Osteoblast (primary cell): Measurements from ENCODE around the gene ZNF221. TPM values are rescaled to one million over a fixed set of nuclear protein-coding genes. Genes with fewer than 3 reads are reported as not detected.
A peak's percentile ranks its signal among the peaks of the same experiment; 100 is the strongest.

ENCODE experiments used
- DNase-seq: peaks from one replicate; pipeline ENCODE4 v3.0.0; 2011; ENCODE audit warnings: low spot score, mixed read lengths; ENCODE audit not compliant: insufficient read length; ENCODE audit errors: missing footprints
- H2AFZ ChIP-seq: 2 replicates; pipeline ENCODE4 v1.6.0; 2011; ENCODE audit warnings: mild to moderate bottlenecking, low read length
- H3K27ac ChIP-seq: 2 replicates; pipeline ENCODE4 v1.5.1; 2011; ENCODE audit warnings: mild to moderate bottlenecking, low read depth, low read length, moderate library complexity
- H3K27me3 ChIP-seq: 2 replicates; pipeline ENCODE4 v1.6.0; 2012; ENCODE audit warnings: mild to moderate bottlenecking, control low read depth, inconsistent platforms, low read length, moderate library complexity; ENCODE audit not compliant: insufficient read depth
- H3K36me3 ChIP-seq: 2 replicates; pipeline ENCODE4 v1.5.1; 2011; ENCODE audit warnings: mild to moderate bottlenecking, low read length, control low read depth, moderate library complexity; ENCODE audit not compliant: insufficient read depth
- H3K4me1 ChIP-seq: 2 replicates; pipeline ENCODE4 v1.5.1; 2011; ENCODE audit warnings: mild to moderate bottlenecking, low read length, control low read depth, moderate library complexity; ENCODE audit not compliant: insufficient read depth
- H3K4me2 ChIP-seq: 2 replicates; pipeline ENCODE4 v1.6.0; 2011; ENCODE audit warnings: mild to moderate bottlenecking, low read length; ENCODE audit not compliant: insufficient read depth
- H3K4me3 ChIP-seq: fragments of 200-600 bp; sonication (generic); 3 replicates; pipeline ENCODE4 v1.5.1; 2012; ENCODE audit warnings: mild to moderate bottlenecking, low read length, inconsistent platforms; ENCODE audit not compliant: insufficient read depth
- H3K79me2 ChIP-seq: 2 replicates; pipeline ENCODE4 v1.6.0; 2012; ENCODE audit warnings: mild to moderate bottlenecking, low read length, control low read depth, inconsistent platforms; ENCODE audit not compliant: insufficient read depth
- H3K9me3 ChIP-seq: 2 replicates; pipeline ENCODE4 v1.5.1; 2011; ENCODE audit warnings: low read depth, low read length, control low read depth
- H4K20me1 ChIP-seq: 2 replicates; pipeline ENCODE4 v1.6.0; 2012; ENCODE audit warnings: mild to moderate bottlenecking, low read length, control low read depth; ENCODE audit not compliant: insufficient read depth
- CTCF ChIP-seq: IDR thresholded peaks from 2 replicates; pipeline ENCODE4 v1.5.1; 2011; ENCODE audit warnings: mild to moderate bottlenecking, low read depth, low read length, moderate library complexity; ENCODE audit errors: extremely low read depth
- small RNA-seq: library from RNA; depleted of rRNA; stranded (forward); fragments of <200 nt; gene quantifications from one replicate; pipeline ENCODE3, GENCODE V24; 2012
- total RNA-seq: library from RNA; depleted of rRNA; stranded (reverse); fragments of >200 nt; gene quantifications from 2 replicates; pipeline ENCODE4 v1.2.3, GENCODE V29; 2012

The ZNF221 gene
- total RNA-seq, 1 donor: 9.0 TPM

- DNase-seq: peak; percentile 8
- TF ChIP-seq CTCF: peak; percentile 14
- Histone ChIP-seq H3K36me3 (peaks cover 10% of the 10 kb centered on the region), H2AFZ (peak overlapping the region; percentile 100), H3K4me2 (peak overlapping the region; percentile 99), H3K79me2 (peaks cover 18% of the 10 kb centered on the region), H3K4me3 (peak overlapping the region; percentile 90), H3K9me3 (no peaks in the 10 kb centered on the region), H4K20me1 (no peaks in the 10 kb centered on the region), H3K4me1 (peaks cover 12% of the 10 kb centered on the region), H3K27ac (peak overlapping the region; percentile 84), H3K27me3 (no peaks in the 10 kb centered on the region)
Observed at GRCh38 chr19:44003461-44004009, 52.5 kb downstream of the ZNF221 start.

- Histone ChIP-seq H3K27ac (no peak overlapping the region), H3K4me3 (no peak overlapping the region), H2AFZ (no peak overlapping the region), H3K9me3 (peaks cover 11% of the 10 kb centered on the region), H4K20me1 (no peaks in the 10 kb centered on the region), H3K4me1 (peaks cover 12% of the 10 kb centered on the region), H3K36me3 (peaks cover 34% of the 10 kb centered on the region), H3K4me2 (no peak overlapping the region), H3K27me3 (no peaks in the 10 kb centered on the region), H3K79me2 (peaks cover 18% of the 10 kb centered on the region)
- no peak for TF ChIP-seq CTCF
- no peak for DNase-seq
Observed at GRCh38 chr19:44005973-44006372, 54.9 kb downstream of the ZNF221 start.

- Histone ChIP-seq H3K79me2 (peaks cover 18% of the 10 kb centered on the region), H3K4me3 (no peak overlapping the region), H3K36me3 (peaks cover 45% of the 10 kb centered on the region), H3K27me3 (no peaks in the 10 kb centered on the region), H3K27ac (no peak overlapping the region), H2AFZ (no peak overlapping the region), H3K4me2 (no peak overlapping the region), H3K9me3 (peaks cover 15% of the 10 kb centered on the region), H3K4me1 (peaks cover 7% of the 10 kb centered on the region), H4K20me1 (no peaks in the 10 kb centered on the region)
- no peak for DNase-seq
- TF ChIP-seq CTCF: no peak
Observed at GRCh38 chr19:44007473-44007872, 56.4 kb downstream of the ZNF221 start.

- no peak overlapping the region for H2AFZ ChIP-seq
- no peak overlapping the region for H3K4me3 ChIP-seq
- H3K36me3 ChIP-seq: peaks cover 45% of the 10 kb centered on the region
- H3K9me3 ChIP-seq: peaks cover 15% of the 10 kb centered on the region
- DNase-seq: no peak
- peaks cover 6% of the 10 kb centered on the region for H3K79me2 ChIP-seq
- no peak overlapping the region for H3K4me2 ChIP-seq
- no peaks in the 10 kb centered on the region for H4K20me1 ChIP-seq
- H3K4me1 ChIP-seq: no peaks in the 10 kb centered on the region
- no peak overlapping the region for H3K27ac ChIP-seq
- TF ChIP-seq CTCF: no peak
- no peaks in the 10 kb centered on the region for H3K27me3 ChIP-seq
Observed at GRCh38 chr19:44010468-44010867, 59.4 kb downstream of the ZNF221 start.

Small RNAs within 50 kb of the gene (small RNA-seq; reads per million reads assigned to genes)
- gene AC006213.5: not detected

Other genes starting within 250 kb of the ZNF221 start
- not detected in 2 replicates for gene IRGC, start 235.2 kb upstream of the ZNF221 start, total RNA-seq
- gene SMG9, start 196.3 kb upstream of the ZNF221 start, total RNA-seq: 14.5 and 17.4 TPM in 2 replicates
- 6.5 and 7.2 TPM in 2 replicates for gene KCNN4, start 170.3 kb upstream of the ZNF221 start, total RNA-seq
- 0.29 and 0.72 TPM in 2 replicates for gene LYPD5, start 148.8 kb upstream of the ZNF221 start, total RNA-seq
- 13.4 and 15.6 TPM in 2 replicates for gene ZNF283, start 123.9 kb upstream of the ZNF221 start, total RNA-seq
- gene ZNF404, start 67.3 kb upstream of the ZNF221 start, total RNA-seq: 1.5 and 2.9 TPM in 2 replicates
- 15.6 and 22.7 TPM in 2 replicates for gene ZNF45, start 15.9 kb upstream of the ZNF221 start, total RNA-seq
- 6.5 and 10.0 TPM in 2 replicates for gene ZNF155, start 33.0 kb downstream of the ZNF221 start, total RNA-seq
- gene ZNF230, start 51.7 kb downstream of the ZNF221 start, total RNA-seq: 7.1 and 7.2 TPM in 2 replicates
- gene ZNF222, start 74.2 kb downstream of the ZNF221 start, total RNA-seq: 6.8 and 7.6 TPM in 2 replicates
- gene ZNF223, start 100.8 kb downstream of the ZNF221 start, total RNA-seq: 5.8 and 6.8 TPM in 2 replicates
- 3.8 and 4.3 TPM in 2 replicates for gene ZNF284, start 120.9 kb downstream of the ZNF221 start, total RNA-seq
- gene ZNF224, start 143.1 kb downstream of the ZNF221 start, total RNA-seq: 32.6 and 36.8 TPM in 2 replicates
- gene ZNF225, start 162.2 kb downstream of the ZNF221 start, total RNA-seq: 6.2 and 6.8 TPM in 2 replicates
- 14.8 and 15.9 TPM in 2 replicates for gene ZNF234, start 190.3 kb downstream of the ZNF221 start, total RNA-seq
- gene ZNF226, start 213.9 kb downstream of the ZNF221 start, total RNA-seq: 17.4 and 19.4 TPM in 2 replicates